GM19438 (cell line): ENCODE data around the gene MMP24.

Source experiments
- ATAC-seq: cut with Tn5 transposase; IDR thresholded peaks from one replicate; pipeline ENCODE4 v1.9.1; 2021; ENCODE audit warnings: low read depth; ENCODE audit not compliant: unreplicated experiment

The MMP24 gene

DNA sequence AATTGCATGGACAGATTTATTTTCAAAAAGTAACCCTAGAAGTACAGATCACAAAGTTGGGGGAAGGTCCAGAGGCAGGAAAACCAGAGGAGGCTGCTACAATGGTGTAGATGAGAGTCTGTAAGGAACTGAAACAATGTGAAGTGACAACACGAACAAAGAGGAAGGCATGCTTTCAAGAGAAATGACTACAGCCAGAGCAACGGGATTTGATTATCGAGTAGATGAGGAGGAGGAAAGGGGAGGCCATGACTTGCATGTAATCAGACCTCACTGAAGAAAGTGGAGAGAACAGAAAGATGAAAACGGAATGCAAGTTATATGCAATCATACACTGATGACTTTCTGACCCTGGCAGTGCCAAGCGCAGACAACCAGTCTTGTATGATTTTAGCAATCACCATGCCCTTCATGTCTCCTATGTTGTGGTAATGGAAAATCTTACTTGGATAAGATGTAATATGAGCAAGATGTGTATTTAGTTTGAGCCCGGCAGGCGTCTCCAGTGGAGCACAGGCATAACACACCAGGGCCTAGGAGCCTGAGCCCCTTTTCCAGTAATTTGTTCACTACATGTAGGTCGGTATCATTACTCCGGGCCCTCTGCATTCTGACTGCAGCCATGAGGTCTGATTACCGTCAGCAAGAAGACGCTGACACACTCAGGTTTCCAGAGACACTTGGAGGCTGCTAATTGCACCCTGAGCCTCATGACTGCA is 99.7 kb downstream of the MMP24 start:
- no peak for ATAC-seq
